ENCODE measurements around the gene CARS1.
A peak's percentile ranks its signal among the peaks of the same experiment; 100 is the strongest.

CARS1 gene

GRCh38 chr11:3046641-3047040 lies 10.6 kb downstream of the CARS1 start:
- no peak for TF ChIP-seq CTCF (conservative IDR thresholded peaks at IDR 0.05; ENCODE audit: low read depth, low read length)
- DNase-seq (ENCODE audit: low read depth), result no peak
- H3K4me3 ChIP-seq (ENCODE audit: low read length), result no peak overlapping the region

DNA sequence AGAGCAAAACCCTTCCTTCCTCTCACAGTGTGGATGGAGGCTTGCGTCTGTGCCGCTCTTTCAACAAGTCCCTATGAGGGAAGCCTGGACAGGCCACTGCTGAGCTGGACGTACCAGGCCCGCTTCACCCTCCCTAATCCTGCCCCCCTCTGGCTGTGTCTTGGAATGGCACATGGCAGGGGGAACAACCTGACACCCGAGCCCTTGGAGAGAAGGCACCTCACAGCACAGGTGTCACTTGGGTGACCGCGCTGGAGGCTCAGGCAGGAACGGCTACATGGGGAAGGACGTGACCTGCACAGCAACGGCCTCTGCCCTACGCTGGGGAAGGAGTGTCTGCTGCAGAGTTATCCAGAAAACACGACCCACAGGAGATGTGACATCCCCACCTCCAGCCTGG lies 11.0 kb downstream of the CARS1 start:
- no peak for DNase-seq (ENCODE audit: low read depth)
- peak; percentile 38 for TF ChIP-seq CTCF (conservative IDR thresholded peaks at IDR 0.05; ENCODE audit: low read depth, low read length)
- no peak overlapping the region for H3K4me3 ChIP-seq (ENCODE audit: low read length)

DNA sequence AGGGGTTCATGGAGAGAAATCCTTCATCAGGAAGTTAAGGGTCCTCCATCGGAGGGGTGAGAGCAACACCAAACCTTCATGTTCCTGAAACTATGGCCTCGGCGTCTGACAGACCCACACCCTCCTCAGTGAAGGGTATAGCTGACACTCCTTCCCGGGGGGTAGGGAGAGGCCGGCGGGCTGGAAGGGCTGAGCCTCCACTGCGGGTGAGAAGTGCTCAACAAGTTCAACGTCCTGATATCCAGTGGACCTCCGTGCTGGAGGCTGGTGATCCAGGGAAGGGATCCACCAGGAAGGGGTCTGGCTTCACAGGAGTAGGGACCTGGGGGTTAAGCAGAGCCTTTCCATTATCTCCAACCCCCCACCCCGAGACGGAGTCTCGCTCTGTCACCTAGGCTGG lies 12.3 kb downstream of the CARS1 start:
- TF ChIP-seq CTCF (conservative IDR thresholded peaks at IDR 0.05; ENCODE audit: low read depth, low read length), result no peak
- H3K4me3 ChIP-seq (ENCODE audit: low read length), result no peak overlapping the region
- DNase-seq (ENCODE audit: low read depth), result no peak

- DNase-seq (ENCODE audit: low read depth), result no peak
- no peak for TF ChIP-seq CTCF (conservative IDR thresholded peaks at IDR 0.05; ENCODE audit: low read depth, low read length)
- no peak overlapping the region for H3K4me3 ChIP-seq (ENCODE audit: low read length)
Observed at GRCh38 chr11:3044004-3044403, 13.2 kb downstream of the CARS1 start.

DNA sequence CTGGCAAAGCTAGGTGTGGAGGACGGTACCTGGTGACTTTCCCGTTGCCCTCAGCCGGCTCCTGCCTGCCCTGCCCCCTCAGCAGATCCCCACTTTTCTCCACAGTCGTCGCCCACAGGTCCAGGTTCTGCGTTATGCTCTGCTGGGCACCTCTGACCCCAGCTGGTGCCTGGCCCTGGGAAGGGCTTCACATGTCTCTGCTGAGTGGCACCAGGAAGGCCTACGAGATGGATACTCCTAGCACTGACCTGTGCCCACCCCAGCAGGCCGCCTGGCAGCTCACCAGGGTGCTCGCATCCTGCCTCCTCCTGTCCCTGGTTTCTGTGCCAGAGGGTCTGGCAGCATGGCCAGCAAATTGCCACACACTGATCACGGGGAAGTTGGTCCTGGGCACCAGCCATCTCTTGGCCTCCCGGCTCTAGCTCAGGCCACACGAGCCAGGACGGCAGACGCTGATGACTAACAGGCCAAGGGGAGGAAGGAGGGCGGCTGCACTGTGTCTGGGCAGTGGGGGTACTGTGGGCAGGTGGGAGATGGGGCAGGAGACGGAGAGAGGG lies 13.8 kb downstream of the CARS1 start:
- H3K4me3 ChIP-seq (ENCODE audit: low read length), result no peak overlapping the region
- DNase-seq (ENCODE audit: low read depth), result no peak
- no peak for TF ChIP-seq CTCF (conservative IDR thresholded peaks at IDR 0.05; ENCODE audit: low read depth, low read length)

DNA sequence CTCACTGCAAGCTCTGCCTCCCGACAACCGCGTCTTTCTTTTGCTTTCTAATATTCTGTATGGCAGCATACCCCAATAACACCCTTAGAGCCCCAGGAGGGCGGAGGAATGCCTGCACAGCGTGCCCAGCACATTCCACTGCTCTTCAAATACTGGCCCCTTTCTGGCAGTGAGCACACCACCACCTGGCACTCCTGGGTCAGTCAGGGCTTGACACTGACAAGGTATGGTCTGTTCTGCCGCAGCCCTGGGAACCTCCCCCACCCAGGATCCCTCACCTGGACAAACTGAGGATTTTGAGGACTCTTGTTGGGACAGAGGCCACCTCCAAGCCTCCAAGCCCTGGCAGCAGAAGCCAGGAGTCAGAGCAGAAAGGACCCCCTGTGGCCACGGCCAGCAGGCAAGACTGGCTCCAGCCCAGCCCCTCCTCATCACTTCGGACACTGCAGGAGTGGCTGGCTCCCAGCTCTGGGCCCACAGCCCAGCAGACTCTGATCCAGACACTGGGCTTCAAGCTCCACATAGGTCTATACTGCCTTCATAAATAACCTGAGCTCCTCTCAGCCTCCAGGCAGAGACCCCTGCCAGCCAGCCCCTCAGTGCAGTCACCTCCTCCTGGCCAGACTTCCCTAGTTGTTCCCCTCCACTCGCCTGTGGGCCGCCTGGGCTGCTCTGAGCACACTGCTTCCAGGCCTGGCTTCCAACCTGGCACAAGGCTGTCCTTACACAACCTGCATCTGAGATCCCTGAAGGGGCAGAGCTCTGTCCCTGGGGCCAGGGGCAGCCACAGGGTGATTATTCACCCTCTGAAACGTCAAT lies 14.5 kb downstream of the CARS1 start:
- no peak for TF ChIP-seq CTCF (conservative IDR thresholded peaks at IDR 0.05; ENCODE audit: low read depth, low read length)
- DNase-seq (ENCODE audit: low read depth), result no peak
- H3K4me3 ChIP-seq (ENCODE audit: low read length), result no peak overlapping the region

All from retinal pigment epithelial cell (primary cell).